ENCODE measurements around the gene KRT13. TPM values are rescaled to one million over a fixed set of nuclear protein-coding genes. Genes with fewer than 3 reads are reported as not detected.
A peak's percentile ranks its signal among the peaks of the same experiment; 100 is the strongest.

KRT13 gene
- total and polyA plus RNA-seq, 2 donors (not counting 1 experiment from before 2014, with no cell fraction given): not detected

DNA sequence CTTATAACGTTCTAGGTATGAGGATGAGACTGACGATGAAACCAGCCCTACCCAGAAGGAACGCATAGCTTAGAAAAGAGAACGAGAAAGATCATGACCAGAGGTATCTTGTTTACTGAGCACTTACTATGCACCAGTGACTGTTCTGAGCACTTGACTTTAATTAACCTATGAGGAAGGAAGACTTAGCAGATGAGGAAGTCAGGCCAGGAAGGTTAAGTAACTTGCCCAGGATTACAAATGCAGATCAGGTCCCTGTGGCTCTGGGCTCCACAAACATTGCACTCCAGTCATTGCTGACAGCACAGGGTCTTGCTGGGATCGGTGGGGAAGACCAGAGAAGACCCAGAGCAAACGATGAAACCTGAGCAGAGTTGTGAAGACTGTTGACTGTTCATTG is 7.1 kb downstream of the KRT13 start:
- H3K9me3 ChIP-seq (ENCODE audit: control extremely low read depth in 1 of 3, control insufficient read depth in 2 of 3, insufficient read depth in 1 of 3, low read length in 2 of 3): peaks cover 0 to 17% (median 0%) of the 10 kb centered on the region in 3 donors
- H3K4me3 ChIP-seq (ENCODE audit: control extremely low read depth in 1 of 5, extremely low read depth in 1 of 5, insufficient read depth in 1 of 5, low read depth in 2 of 5, low read length in 4 of 5): no peak overlapping the region
- no peaks in the 10 kb centered on the region for H3K9me3 Mint-ChIP-seq (ENCODE audit: insufficient read depth)
- DNase-seq (no peak), ATAC-seq (ENCODE audit: low read depth) (no peak)
- H3K27ac ChIP-seq (ENCODE audit: low read length in 2 of 2): no peak overlapping the region
- peaks cover 0 to 3% (median 0%) of the 10 kb centered on the region in 4 experiments for H3K27me3 ChIP-seq (replicated peaks in 1 of 4; ENCODE audit: control extremely low read depth in 1 of 4, control insufficient read depth in 3 of 4, insufficient read depth in 4 of 4, low read length in 3 of 4)
- H4K20me1 ChIP-seq (ENCODE audit: control insufficient read depth, insufficient read depth, low read length, poor library complexity, severe bottlenecking): no peaks in the 10 kb centered on the region
- no peaks in the 10 kb centered on the region for H3K36me3 ChIP-seq (replicated peaks in 1 of 2; ENCODE audit: control extremely low read depth in 1 of 2, control insufficient read depth in 1 of 2, extremely low read depth in 1 of 2, insufficient read depth in 2 of 2, low read length in 1 of 2)
- TF ChIP-seq CTCF (IDR thresholded peaks at IDR 0.05): no peak
- TF ChIP-seq EZH2 (IDR thresholded peaks at IDR 0.05; ENCODE audit: borderline replicate concordance, insufficient read depth, low read depth, low read length, poor library complexity, severe bottlenecking): no peak
- no peak overlapping the region for H3K9ac ChIP-seq (ENCODE audit: low read length)
- H3K4me1 ChIP-seq (ENCODE audit: control insufficient read depth in 2 of 2, insufficient read depth in 2 of 2, low read length in 2 of 2): peaks cover 0 to 20% of the 10 kb centered on the region in 2 donors
- no peak overlapping the region for H2AFZ ChIP-seq (ENCODE audit: insufficient read depth, low read depth, low read length, poor library complexity, severe bottlenecking)
- no peak overlapping the region for H3K27ac Mint-ChIP-seq
- no peak overlapping the region for H3K4me2 ChIP-seq (replicated peaks; ENCODE audit: low read depth, low read length, poor library complexity, severe bottlenecking)
- peaks cover 6% of the 10 kb centered on the region for H3K4me1 Mint-ChIP-seq
- intact Hi-C loops (cut with micrococcal nuclease): no loop called here
- WGBS (ENCODE audit: insufficient coverage): 17% methylated on average over 1 of the region's 6 CpGs
- peaks cover 26% of the 10 kb centered on the region for H3K27me3 Mint-ChIP-seq
- H3K79me2 ChIP-seq (ENCODE audit: control insufficient read depth, insufficient read depth, low read length): no peaks in the 10 kb centered on the region
- ChIA-PET CTCF (interaction anchor here (1.1 kb wide), 1 partner anchor 51 kb away, joined by 3 read pairs; no protein-coding TSS in a partner anchor), POLR2A (no interaction called here)
- no peak overlapping the region for H3K4me3 Mint-ChIP-seq

- ATAC-seq (ENCODE audit: low read depth): peak; percentile 47
- no peak overlapping the region for H3K27ac ChIP-seq (ENCODE audit: low read length in 2 of 2)
- peaks cover 6% of the 10 kb centered on the region for H3K4me1 Mint-ChIP-seq
- H3K27me3 Mint-ChIP-seq: peaks cover 36% of the 10 kb centered on the region
- no peaks in the 10 kb centered on the region for H3K36me3 ChIP-seq (replicated peaks in 1 of 2; ENCODE audit: control extremely low read depth in 1 of 2, control insufficient read depth in 1 of 2, extremely low read depth in 1 of 2, insufficient read depth in 2 of 2, low read length in 1 of 2)
- peaks cover 0 to 3% (median 0%) of the 10 kb centered on the region in 4 experiments for H3K27me3 ChIP-seq (replicated peaks in 1 of 4; ENCODE audit: control extremely low read depth in 1 of 4, control insufficient read depth in 3 of 4, insufficient read depth in 4 of 4, low read length in 3 of 4)
- H3K4me3 ChIP-seq (ENCODE audit: control extremely low read depth in 1 of 5, extremely low read depth in 1 of 5, insufficient read depth in 1 of 5, low read depth in 2 of 5, low read length in 4 of 5): no peak overlapping the region
- H2AFZ ChIP-seq (ENCODE audit: insufficient read depth, low read depth, low read length, poor library complexity, severe bottlenecking): no peak overlapping the region
- H3K4me1 ChIP-seq (ENCODE audit: control insufficient read depth in 2 of 2, insufficient read depth in 2 of 2, low read length in 2 of 2): peaks cover 0 to 20% of the 10 kb centered on the region in 2 donors
- ChIA-PET POLR2A (no interaction called here), CTCF (no interaction called here)
- no peaks in the 10 kb centered on the region for H3K9me3 Mint-ChIP-seq (ENCODE audit: insufficient read depth)
- peak; percentile 28 for DNase-seq
- no peak for TF ChIP-seq CTCF (IDR thresholded peaks at IDR 0.05)
- TF ChIP-seq EZH2 (IDR thresholded peaks at IDR 0.05; ENCODE audit: borderline replicate concordance, insufficient read depth, low read depth, low read length, poor library complexity, severe bottlenecking): no peak
- no peaks in the 10 kb centered on the region for H3K79me2 ChIP-seq (ENCODE audit: control insufficient read depth, insufficient read depth, low read length)
- H4K20me1 ChIP-seq (ENCODE audit: control insufficient read depth, insufficient read depth, low read length, poor library complexity, severe bottlenecking): no peaks in the 10 kb centered on the region
- WGBS (ENCODE audit: insufficient coverage): 47% methylated on average over 10 of the region's 12 CpGs
- peaks cover 0 to 17% (median 0%) of the 10 kb centered on the region in 3 donors for H3K9me3 ChIP-seq (ENCODE audit: control extremely low read depth in 1 of 3, control insufficient read depth in 2 of 3, insufficient read depth in 1 of 3, low read length in 2 of 3)
- no peak overlapping the region for H3K9ac ChIP-seq (ENCODE audit: low read length)
- H3K4me3 Mint-ChIP-seq: no peak overlapping the region
- H3K27ac Mint-ChIP-seq: no peak overlapping the region
- intact Hi-C loops (cut with micrococcal nuclease): no loop called here
- H3K4me2 ChIP-seq (replicated peaks; ENCODE audit: low read depth, low read length, poor library complexity, severe bottlenecking): peak overlapping the region; percentile 19
Measured at GRCh38 chr17:41496803-41497484, 8.5 kb downstream of the KRT13 start.

Measured in B cell (primary cell).